NCI-H128 (cell line): ENCODE results near the gene FUBP3.

Experiments
- DNase-seq: peaks from one replicate; lab custom pipeline; 2025; ENCODE audit not compliant: unreplicated experiment; lab: John Stamatoyannopoulos, UW

The FUBP3 gene

DNA sequence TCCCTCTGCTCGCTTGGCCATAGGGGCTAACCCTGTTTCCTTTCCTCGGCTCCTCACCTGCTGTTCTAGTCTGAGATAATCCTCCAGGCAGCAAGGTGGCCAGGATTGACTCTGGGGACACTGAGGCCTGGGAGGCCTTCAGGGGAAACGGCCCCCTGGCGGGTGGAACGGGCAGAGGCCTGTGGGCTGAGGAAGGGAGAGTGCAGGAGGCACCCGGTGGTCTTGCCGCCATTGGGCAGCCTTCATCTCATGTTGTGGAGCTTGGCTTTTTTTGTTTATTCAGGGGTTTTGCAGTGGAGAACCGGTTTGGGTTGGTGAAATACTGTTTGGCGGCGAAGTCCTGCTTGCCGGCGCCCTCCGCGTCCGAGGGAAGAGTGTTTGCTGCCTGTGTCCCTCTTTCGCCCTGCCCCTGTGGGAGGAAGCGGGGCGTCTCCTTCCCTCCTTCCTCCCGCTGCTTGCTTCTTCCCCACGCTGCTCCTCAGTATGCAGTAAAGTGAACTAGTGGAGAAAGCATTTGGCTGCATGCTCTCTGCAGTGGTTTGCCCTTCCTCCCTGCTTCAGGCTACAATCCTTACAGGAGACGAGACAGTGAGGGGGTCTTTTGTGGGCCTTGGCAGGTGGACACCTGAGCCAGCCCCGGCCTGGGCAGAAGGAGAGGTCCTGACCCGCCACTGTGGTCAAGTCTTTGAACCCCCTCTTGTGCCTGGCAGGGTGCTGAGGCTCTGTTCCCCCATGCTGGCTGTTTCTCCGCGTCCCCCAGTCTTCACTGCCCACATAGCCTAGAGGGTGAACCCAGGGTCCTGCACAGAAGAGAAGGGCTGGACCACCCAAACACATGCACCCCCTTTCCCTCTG is 54.2 kb downstream of the FUBP3 start:
- DNase-seq, result no peak

DNA sequence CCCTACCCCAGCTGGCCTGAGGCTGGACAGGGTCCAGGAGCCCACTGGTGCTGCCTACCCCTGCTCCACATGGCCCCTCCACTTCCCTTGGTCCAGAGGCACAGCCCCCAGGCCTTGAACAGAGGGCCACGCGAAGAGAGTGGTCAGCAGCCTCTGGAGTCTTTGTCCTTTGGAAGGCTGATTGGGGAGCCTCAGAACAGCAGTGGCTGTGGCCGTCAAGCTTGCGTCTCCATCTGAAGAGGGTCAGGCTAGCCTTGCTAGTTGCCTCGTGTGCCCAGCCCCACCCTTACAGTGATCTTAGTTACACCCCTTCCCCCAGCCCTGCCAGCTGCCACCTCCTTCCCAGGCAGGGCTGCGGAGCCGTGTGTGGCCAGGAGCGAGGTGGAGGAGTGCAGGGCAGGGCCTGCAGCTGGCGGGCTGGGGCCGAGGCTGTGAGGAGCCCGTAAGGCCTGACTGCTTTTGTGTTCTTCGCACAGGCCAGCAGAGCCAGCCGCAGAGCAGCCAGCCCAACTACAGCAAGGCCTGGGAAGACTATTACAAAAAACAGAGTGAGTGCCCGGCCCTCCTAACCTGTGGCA is 54.9 kb downstream of the FUBP3 start:
- no peak for DNase-seq

DNA sequence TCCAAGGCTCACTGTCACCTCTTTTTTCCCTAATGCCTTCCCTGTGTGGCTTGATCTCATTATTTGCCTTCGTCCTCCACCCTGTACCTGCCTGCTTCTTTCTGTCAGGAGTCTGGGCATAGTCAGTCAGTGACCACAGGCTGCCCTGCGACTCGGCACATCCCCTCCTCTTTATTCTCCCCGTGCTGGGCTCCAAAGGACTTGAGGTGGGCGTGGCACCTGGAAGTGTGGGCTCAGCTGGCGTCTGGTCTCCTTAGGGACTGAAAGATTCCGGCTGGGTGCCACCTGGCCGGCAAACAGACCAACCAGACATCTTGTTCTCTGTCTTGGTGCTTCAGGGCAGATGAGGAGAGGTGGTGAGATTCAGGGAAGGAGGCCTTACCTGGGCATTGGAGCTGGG is 55.4 kb downstream of the FUBP3 start:
- no peak for DNase-seq

DNA sequence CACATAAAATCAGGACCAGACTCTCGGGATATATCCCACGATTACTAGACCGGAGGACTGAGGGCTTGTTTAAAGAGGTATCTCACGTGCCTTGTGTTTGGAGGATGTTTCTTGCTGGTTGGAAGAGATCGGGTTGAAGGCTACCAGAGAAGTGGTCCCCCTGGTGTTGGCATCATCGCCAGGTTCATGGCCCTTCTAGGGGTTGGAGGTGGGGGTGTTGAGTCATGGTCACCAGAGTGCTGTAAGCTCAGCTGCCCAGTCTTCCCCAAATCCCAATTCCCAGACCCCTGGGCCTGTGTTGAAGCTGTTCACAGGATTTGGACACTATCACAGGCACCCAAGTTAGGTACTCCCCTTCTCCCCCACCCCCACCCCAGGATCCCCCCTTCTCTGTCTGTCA is 55.9 kb downstream of the FUBP3 start:
- no peak for DNase-seq

DNA sequence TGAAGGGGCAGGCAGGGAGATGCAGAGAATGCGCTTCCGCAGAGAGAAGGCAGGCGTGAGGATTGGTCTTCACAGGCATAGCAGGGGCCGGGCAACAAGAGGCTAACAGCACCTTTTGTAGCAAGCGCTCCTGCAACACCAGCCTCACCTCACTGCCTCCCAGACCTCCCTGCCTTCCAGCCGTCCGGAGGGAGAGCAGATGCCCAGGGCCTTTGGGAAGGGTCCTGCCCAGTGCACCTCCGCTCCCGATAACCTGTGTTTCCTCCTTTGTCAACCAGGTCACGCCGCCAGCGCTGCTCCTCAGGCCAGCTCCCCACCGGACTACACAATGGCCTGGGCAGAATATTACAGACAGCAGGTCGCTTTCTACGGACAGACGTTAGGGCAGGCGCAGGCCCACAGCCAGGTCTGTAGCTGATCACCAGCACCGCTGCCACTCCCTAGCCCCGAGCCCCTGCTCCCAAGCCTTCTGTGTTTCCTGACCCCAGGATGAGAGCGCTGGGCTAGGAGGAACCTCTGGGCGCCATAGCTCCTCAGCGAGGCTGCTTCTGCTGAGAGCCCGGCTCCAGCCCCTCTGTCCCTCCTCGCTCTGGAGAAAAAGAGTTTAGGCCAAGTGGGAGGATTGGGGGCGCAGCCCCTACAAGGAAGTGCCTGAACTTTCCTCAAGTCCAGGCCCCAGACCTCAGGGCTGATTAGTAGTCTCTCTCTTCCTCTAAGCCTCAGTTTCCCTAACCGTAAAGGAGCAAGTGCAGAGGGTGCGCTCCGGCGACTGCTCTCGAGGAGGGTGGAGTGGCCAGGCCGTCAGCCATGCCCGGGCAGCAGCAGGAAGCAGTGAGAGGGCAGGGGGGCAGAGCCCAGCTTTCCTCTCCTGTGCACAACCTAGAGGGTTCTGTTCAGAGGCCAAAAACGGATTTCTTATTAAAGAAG is 56.6 kb downstream of the FUBP3 start:
- no peak for DNase-seq

DNA sequence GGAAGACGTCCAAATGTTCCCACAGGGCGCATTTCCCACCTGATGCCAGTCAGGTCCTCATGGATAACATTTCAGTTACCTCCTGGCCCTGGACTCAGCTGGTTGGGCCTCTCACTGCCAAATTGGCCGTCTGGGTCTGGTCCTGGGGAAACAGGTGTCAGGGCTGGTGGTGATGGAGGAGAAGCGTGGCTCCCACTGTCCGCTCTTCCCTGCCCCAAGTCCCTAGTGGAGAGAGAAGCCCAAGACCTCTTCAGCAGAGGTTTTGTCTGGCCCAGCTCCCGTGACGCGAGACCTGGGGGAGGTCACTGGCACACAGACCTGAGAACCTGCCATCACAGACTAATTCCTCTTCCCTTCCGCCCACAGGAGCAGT is 57.3 kb downstream of the FUBP3 start:
- no peak for DNase-seq

DNA sequence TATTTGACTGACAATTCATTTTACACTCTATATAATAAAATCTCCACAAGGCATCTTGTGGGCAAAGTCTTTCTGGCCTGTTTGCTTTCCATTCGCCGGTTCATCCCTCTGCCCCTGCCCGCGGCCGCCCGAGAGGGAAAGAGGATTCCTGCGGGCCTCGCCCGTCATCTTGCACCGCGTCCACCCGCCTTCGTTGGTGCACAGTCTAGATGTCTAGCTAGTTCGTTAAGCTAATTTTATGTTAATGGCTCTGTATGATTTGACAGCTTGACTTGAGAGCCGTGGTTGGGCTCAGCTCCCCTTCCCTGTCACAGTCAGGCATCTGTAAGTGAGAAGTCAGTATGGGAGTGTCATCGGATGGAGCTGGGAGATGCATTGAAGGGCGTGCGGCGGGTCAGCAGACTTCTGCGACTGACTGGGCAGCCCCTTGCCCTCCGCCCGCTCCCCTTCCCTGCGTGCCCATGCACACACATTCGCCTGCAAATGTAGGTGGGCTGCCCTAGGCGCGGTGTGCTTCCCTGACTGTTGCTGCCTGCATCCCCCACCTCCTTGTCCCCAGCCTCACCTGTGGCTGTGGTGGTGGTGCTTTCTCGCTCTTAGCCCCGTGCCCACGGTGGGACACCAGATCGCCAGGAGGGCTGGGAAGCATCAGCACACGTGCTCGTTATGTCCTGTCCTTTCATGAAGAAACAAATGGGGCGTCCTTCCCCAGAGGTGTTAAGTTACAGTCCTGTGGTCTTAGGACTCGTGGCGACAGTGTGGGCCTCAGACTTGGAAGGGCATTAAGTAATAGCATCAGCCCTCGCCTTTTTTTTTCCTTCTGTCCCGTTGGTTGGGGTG is 59.1 kb downstream of the FUBP3 start:
- DNase-seq, result no peak

DNA sequence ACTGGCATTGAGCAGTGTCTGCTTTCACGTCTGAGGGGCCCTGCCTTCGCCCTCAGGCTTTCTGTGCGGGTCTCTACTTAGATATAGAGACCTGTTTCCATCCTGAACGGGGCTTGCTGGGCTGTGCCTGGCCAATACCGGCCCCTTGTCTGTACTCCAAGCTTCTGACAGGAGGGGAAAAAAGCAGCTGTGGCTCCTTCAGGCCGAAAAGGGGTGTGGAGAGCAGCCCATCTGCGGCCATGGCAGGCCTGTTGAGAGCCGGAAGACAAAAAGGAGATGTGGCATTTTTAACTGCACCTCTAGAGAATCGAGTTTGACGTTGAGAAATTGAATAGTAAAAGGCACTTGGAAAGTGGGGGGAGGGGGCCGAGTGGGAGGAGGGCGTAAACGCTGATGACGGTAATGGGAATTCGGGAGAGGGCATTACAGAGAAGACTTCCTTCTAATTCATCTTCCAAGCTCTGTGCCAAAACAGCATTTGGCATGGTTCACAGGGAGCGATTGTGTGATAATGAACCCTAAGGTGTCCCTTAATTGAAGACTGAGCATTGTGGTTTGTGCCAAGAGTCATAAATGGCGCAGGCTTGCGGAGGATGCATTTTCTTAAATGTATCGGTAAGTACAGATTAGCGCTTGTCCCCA is 59.9 kb downstream of the FUBP3 start:
- DNase-seq, result peak; percentile 59

DNA sequence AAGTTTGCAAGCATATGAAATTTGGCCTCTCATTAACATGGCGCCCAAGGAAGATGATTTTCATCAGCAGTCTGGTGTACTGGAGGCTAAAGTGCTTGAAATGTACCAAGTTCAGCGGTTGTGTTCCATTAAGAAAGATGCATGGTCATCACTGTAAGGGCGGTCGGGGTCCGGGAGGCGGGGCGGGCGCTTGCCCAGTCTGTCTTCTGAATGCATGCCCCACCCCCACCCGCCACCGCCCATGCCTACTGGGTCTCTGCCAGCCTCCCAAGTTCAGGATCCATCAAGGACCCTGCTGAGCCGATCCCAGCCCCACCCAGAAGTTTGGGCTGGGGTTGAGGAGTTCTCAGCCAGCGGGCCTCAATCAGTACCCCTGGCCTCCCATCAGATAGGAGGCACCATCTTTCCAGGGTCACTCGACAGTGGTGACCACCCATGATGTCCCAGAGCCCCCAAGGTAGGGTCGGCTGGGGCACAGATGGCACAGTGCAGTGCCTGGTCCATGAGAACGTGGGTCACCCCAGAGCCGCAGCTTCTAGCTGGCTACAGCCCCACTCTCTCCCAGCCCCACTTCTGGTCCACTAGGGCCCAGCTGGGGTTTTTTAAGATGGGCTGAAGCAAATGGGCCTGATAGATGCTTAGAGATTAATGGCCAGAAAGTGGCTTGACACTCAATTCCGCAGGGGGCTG is 60.6 kb downstream of the FUBP3 start:
- no peak for DNase-seq

DNA sequence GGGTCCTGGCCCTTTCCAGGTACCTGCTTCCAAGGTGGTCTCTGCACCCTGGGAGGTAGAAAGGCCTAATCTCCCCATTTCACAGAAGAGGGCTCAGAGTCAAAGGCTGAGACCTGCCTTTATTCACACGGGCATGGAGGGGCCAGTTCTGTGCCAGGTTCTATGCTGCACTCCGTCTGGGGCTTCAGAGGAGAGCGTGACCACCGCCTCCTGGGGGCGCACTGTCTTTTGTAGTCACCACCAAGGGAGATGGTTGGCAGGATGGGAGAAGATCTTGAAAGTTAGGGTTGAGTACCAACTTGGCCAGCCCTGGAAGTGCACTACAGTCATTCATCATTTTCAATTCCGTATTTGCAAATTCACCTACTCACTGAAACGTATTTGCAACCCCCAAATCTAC is 61.3 kb downstream of the FUBP3 start:
- no peak for DNase-seq

DNA sequence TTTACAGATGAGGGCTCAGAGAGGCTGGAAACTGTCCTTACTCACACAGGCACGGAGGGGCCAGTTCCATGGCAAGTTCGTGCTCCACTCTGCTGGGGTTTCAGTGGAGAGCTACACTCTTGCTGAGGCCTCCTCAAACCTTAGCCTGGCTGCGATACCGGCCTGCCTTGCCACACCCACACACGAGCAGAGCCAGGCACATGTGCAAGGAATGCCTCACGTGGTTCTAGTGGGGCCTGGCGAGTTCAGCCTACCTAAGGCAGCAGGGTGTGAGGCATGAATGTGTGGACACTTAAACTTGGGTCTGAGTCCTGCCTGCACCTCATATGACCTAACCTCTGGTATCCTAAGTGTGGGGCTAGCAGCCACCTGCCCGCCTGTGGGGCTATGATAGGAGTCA is 63.5 kb downstream of the FUBP3 start:
- no peak for DNase-seq

DNA sequence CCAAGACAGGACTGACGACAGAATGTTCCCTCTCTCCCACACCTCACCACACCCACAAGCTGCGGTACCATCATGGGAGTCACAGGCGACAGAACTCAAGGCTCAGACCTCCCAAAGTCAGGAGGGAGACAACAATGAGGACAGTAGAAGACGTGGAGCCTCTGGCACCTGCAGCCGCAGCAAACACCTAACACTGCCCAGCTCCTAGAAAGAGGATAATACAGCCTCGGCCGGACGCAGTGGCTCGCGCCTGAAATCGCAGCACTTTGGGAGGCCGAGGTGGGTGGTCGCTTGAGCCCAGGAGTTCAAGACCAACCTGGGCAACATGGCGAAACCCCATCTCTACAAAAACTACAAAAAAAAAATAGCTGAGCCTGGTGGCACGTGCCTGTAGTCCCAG is 71.8 kb downstream of the FUBP3 start:
- DNase-seq, result no peak

DNA sequence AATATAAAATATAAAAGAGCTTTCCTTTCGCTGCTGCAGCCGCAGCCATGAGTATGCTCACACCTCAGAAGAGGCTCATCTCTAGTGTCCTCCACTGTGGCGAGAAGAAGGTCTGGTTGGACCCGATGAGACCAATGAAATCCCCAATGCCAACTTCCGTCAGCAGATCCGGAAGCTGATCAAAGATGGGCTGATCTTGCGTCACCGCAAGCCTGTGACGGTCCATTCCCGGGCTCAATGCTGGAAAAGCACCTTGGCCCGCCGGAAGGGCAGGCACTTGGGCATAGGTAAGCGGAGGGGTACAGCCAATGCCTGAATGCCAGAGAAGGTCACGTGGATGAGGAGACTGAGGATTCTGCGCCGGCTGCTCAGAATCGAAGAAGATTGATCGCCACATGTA is 72.4 kb downstream of the FUBP3 start:
- DNase-seq, result no peak

DNA sequence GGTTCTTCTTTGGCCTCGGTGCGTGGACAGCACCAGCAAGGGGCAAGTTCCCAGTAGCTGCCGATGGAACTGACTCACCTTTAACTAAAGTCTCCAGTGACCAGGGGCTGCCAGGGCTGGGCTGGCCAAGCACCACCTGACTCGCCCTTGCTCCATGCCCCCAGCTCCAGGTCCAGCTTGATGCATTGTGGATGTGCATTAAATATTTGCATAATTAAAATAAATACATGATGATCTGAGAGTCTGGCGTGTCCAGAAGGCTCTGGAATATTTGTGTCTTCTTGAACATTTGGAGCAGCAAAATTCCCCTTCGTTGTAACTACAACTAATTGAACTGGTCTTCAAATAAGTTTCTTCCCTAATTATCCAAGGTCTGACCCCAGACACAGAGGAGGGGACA is 75.5 kb downstream of the FUBP3 start:
- DNase-seq, result no peak

DNA sequence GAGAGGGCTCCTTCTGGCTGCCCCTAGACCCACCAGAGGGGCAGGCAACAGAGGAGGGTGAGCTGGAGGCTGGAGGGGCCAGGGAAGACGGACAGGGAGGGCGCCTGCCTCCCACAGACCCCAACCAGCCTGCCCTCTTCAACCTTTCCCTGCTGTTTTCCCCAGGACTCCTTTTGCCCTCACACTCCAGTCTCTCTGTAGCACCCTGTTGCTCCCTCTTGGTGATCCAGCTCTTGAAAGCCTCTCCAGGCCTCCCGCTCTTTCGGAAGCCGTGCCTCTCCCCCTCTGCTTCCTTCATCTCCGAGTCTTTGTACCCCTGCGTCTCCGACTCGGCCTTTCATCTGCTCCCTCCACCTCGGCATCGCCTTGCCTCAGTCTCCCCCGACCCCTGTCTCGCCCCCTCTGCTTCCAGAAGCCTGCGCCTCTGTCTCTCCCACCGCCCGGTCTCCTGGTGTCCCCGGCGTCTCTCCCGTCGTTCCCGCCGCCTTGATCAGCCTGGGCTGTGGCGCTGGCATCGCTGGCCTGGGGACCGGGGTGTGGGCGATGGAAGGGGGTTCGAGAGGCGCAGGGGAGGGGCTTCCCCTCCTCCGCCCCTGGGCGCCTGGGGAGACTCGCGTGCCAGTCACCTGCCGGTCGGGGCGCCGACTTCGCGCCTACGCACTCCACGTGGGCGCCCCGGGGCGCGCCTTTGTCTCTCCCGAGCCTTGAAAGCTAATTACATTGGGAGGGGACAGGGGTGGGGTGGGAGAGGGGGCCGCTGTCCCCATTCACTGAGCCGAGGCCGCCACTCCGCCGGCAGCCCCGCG is 79.7 kb downstream of the FUBP3 start:
- no peak for DNase-seq

DNA sequence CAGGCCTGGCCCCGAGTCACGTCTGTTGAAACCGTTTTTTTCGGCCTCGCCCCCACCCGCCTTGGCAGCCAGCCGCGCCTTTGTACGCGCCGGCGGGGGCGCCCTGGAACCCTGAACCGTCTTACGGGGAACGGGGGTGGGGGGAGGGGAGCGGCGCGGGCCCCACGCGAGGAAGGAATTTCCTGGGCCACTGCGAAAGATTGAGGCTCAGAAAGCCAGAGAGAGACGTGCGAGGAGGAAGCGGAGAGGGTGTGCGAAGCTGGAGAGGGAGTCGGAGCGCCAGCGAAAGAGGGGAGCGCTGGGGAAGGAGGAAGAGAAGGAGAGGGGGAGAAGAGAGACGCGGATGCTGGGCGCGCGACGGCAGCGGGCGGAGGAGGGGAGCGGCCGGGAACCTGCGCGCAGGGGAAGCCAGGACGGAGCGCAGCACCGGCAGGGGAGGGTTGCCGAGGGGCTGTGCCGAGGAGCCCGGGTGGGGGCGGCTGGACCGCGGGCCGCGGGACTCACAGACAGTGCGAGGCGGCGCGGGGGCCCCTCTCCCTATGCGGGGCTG is 80.4 kb downstream of the FUBP3 start:
- DNase-seq, result no peak

DNA sequence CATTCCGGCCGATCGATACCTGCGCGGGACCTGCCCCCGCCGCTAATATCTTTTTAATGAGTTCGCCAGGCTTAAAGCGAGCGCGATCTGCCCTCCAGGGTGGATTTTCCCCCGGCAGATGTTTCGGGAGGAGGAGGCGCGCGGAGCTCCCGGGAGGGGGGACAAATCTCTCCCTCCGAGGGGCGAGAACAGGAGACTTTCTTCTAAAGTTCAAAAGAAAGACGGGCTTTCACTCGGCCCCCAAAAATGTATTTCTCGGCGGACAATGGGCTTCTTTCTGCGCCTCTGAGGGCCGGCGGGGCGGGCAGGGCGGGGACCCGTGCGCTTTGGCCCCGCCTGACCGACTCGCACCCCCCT is 80.9 kb downstream of the FUBP3 start:
- no peak for DNase-seq

DNA sequence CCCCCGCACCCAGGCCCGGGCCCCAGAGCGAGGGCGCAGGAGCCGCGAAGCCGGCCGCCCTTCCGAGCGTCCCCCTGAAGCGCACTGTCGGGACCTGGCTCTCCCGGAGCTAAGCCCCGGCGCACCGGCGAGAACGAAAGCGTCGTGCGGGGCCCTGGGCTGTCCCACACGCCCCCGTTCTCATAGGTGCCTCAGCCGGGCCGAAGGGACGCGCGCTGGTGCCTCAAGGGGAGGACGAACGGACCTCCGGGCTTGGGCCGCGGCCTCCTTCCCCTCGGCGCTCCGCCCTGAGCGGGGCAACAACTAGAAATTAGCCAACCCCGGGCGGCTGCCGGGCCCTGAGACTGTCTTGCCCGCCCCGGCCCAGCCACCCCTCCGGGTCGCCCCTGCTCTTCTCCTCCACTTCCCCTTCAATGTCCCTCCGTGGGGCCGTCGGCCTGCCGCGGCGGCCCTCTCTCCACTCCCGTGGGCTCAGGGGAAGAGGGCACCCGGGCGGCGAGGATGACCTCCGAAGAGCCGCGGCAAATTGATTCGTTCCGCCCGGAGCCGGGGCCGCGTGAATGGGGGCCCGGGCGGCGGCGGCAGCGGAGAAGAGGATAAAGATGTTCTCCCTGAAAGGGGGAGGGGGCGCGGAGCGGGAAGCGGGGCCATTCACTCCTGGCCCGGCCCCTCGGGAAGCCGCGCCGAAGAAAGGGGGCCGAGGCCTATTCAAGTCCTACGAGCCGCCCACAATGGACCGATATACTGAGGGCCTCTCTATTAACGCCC is 81.5 kb downstream of the FUBP3 start:
- peak; percentile 42 for DNase-seq
